HG03025 (cell line): ENCODE measurements around the gene LDB1.

ENCODE experiments used
- ATAC-seq: cut with Tn5 transposase; IDR thresholded peaks from one replicate; pipeline ENCODE4 v1.9.1; 2021; ENCODE audit warnings: mild to moderate bottlenecking, moderate library complexity; ENCODE audit not compliant: unreplicated experiment, low FRiP score

LDB1 gene

GRCh38 chr10:102066399-102067088 is 53.6 kb downstream of the LDB1 start:
- no peak for ATAC-seq

GRCh38 chr10:102065561-102066398 is 54.4 kb downstream of the LDB1 start:
- peak; percentile 15 for ATAC-seq

GRCh38 chr10:102064868-102065560 is 55.2 kb downstream of the LDB1 start, which contains the start of gene HPS6:
HPS6 (plus strand) TSS chr10:102065349; CDS start chr10:102065475, 126 bp downstream.
- ATAC-seq = peak; percentile 79

DNA sequence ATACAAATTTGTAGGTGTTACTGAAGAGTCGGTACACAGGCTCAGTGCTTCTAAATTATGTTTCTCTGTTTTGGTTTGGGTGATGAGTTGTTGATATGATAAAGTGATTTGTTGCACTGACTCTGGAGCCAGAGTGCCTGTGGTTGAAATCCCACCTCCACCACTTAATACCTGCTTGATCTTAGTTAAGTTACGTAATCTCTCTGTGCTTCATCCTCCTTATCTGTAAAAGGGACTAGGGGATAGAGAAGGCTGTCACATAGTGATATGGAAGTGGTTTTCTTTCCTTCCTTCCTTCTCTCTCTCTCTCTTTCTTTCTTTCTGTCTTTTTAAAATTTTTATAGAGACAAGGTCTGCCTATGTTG is 55.7 kb downstream of the LDB1 start:
- no peak for ATAC-seq

DNA sequence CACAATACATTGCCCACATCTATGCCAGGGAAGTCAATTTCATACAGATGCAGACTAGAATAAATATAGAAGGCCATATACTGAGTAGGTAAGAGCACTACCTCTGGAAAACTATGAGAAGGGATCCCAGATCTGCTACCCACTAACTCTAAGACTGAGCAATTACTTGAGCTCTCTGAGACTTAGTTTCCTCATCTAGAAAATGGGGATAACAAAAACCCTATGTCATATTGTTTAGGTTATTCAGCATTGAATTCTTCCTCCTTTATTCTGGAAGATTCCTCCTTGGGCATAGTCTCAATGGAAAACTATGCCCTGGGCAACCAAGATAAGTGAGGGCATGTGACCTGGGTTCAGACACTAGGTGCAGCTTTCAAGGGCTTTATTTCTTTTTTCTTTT is 60.2 kb downstream of the LDB1 start:
- ATAC-seq = no peak
